VCaP (cell line): Measurements from ENCODE around the gene GPR25.
A peak's percentile ranks its signal among the peaks of the same experiment; 100 is the strongest.

Experiments used
- H3K27ac ChIP-seq: fragments of 450-650 bp; 2 replicates; pipeline ENCODE4 v1.5.1; 2017
- TF ChIP-seq, protein P1 (sequence below): fragments of 450-650 bp; conservative IDR thresholded peaks from 2 replicates; pipeline ENCODE4 v1.5.1; 2017; ENCODE audit warnings: mild to moderate bottlenecking, moderate library complexity

Gene GPR25, protein sequence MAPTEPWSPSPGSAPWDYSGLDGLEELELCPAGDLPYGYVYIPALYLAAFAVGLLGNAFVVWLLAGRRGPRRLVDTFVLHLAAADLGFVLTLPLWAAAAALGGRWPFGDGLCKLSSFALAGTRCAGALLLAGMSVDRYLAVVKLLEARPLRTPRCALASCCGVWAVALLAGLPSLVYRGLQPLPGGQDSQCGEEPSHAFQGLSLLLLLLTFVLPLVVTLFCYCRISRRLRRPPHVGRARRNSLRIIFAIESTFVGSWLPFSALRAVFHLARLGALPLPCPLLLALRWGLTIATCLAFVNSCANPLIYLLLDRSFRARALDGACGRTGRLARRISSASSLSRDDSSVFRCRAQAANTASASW

DNA sequence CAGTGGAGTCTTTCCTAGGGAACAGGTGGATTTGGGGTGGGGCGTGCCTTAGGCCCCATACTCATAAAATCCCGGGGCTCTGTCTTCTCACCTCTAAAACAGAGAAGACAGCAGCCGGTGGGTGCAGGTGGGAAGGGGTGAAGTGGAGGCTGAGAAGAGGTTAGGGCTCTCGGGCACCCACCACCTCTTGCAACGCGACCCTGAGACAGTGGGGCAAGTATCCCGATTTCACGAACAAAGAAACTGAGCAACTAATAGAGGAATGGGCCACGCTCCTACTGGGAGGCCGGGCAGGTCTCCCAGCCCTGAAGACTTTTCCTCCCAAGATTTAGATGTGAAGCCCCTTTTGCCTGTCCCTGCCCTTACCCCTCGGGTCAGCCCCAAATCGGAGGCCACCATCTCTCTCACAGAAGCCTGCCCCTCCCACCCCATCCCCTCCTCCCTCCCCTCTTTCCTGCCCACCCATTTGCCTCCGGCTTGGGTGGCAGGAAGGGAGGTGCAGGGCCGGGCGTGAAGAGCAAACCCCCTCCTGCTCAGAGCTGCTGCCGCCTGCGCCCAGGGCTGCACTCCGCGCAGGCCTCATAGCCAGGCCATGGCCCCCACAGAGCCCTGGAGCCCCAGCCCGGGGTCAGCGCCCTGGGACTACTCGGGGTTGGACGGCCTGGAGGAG, at the start of gene GPR25:
Gene GPR25, plus strand, starts transcription at position 536 of the 670 bp plus-strand sequence. Its CDS starts 57 bp downstream, at position 593.
- TF ChIP-seq, protein P1, sequence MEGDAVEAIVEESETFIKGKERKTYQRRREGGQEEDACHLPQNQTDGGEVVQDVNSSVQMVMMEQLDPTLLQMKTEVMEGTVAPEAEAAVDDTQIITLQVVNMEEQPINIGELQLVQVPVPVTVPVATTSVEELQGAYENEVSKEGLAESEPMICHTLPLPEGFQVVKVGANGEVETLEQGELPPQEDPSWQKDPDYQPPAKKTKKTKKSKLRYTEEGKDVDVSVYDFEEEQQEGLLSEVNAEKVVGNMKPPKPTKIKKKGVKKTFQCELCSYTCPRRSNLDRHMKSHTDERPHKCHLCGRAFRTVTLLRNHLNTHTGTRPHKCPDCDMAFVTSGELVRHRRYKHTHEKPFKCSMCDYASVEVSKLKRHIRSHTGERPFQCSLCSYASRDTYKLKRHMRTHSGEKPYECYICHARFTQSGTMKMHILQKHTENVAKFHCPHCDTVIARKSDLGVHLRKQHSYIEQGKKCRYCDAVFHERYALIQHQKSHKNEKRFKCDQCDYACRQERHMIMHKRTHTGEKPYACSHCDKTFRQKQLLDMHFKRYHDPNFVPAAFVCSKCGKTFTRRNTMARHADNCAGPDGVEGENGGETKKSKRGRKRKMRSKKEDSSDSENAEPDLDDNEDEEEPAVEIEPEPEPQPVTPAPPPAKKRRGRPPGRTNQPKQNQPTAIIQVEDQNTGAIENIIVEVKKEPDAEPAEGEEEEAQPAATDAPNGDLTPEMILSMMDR: no peak
- H3K27ac ChIP-seq: no peak within 1 kb of the TSS

DNA sequence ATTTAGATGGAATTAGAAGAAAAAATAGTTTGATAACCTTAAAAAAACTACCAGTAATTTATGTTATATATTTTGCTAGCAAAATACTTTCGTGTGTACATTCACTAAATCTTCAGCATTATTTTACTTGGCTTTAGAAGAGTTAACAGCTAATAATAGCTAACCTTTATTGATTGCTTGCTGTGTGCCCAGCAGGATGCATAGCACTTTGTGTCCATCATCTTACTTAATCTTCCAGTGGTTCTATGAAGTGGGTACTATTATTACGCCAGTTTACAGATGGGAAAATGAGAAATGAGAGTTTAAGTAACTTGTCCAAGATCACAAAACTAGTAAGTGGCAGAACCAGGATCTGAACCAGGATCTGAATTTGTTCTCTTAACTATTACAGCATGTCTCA, 41.7 kb upstream of the GPR25 start:
- no peak overlapping the region for H3K27ac ChIP-seq
- TF ChIP-seq, protein P1: no peak

DNA sequence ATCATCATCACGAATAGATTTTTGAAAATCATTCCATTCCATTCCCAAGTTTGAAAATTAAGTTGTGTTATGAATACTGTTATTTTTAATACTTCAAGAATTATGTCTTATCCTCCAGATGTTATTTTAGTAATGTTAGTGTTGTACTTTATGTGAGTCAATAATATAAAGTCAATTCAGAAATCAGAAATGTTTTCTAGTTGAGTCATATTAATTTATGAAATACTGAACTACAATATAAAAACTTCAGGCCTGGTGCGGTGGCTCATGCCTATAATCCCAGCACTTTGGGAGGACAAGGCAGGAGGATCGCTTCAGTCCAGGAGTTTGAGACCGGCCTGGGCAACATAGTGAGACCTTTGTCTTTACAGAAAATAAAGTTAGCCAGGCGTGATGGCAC, 38.4 kb upstream of the GPR25 start:
- no peak overlapping the region for H3K27ac ChIP-seq
- TF ChIP-seq, protein P1: no peak

DNA sequence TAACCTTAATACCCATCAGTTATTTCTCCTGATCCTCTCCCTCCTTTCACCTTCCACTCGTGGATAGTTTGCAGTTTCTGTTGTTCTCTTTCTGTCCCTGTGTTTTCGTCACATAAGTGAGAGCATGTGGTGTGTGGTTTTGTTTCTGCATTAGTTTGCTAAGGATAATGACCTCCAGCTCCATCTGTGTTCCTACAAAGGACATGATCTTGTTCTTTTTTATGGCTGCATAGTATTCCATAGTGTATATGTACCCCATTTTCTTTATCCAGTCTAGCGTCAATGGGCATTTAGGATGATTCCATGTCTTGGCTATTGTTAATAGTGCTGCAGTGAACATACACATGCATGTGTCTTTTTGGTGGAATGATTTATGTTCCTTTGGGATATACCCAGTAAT, 36.6 kb upstream of the GPR25 start:
- no peak overlapping the region for H3K27ac ChIP-seq
- TF ChIP-seq, protein P1: no peak

DNA sequence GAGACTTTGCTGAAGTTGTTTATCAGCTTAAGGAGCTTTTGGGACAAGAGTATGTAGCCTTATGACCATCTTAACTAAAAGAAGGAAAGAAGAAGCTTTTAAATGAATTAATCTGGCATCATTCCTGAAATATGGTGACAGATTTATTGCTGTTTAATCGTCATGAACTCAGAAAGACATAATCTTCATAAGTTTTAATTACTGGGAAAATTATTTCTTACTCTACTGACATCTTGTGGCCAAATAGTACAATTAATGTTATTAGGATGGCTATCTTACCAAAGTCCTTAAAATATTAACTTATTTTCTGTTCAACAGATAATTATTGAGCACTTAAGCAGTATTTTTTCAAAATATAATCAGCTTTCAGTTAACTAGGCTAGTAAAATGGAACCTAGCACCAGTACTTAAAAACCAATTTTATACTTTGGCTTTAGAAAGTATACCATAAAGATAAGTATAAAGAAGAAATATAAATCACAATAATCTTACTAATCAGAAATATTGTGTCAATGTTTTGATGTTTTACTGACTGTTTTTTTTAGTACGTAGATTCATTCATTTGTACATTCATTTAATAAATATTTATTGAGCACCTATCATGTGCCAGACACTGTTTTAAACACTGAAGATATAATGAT, 34.7 kb upstream of the GPR25 start:
- no peak overlapping the region for H3K27ac ChIP-seq
- TF ChIP-seq, protein P1: peak; percentile 73

DNA sequence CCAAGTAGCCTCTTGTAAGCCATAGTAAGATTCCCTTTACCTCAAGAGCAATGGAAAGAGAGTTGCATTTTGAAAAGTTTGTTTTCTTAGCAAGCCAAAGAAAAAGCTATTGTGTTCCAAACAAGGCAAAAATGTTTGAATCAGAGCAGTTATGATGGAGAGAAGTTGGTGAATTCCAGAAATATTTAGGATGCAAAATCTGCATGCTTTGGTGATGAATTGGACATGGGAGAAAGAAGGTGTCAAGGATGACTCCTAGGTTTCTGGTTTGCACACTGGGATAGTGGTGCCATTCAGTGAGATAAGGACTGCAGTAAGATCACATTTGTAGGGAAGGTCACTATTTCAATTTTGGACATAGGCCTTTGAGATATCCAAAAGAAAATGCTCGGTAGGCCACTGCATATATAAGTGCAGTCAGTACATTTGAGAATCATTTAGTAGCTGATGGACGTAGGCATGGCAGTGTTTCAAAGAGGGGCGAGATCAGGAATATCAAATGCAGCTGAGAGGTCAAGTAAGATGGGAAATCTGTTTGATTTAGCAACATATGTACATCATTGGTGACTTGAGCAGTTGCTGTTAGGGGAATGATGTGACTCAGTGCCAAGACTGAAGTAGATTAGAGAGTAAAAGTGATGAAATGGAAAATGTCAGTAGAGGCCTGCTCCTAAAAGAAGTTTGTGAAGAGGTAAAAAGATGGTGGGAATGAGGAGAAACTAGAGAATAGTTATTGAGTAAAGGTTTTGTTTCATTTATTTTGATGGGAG, 33.9 kb upstream of the GPR25 start:
- TF ChIP-seq, protein P1: no peak
- H3K27ac ChIP-seq: no peak overlapping the region

DNA sequence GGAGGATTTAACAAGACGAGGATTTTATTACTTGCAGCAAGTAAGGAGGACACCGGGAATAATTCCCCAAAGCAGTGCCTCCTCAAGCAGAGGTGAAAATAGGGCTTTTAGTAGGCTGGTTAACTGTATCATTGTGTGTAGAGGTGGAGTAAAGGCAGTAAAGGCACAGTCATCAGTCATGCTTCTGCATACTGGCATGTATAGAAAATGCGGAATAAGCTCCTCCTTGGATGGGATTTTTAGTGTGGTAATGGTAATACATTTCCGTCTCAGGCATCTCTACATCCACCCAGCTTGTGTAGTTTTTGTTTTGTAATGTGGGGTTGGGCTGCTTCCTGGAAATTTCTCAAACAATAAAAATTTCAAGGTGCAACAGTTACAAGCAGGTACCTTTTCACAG, 27.4 kb upstream of the GPR25 start:
- TF ChIP-seq, protein P1: no peak

More for the DNA sequence above, 27.4 kb upstream of the GPR25 start:
- no peak overlapping the region for H3K27ac ChIP-seq
